NCI-H187 (cell line): ENCODE results near the gene GRHL1.
A peak's percentile ranks its signal among the peaks of the same experiment; 100 is the strongest.
"Not testable (repeated sequence)": the region's sequence is repeated elsewhere in the genome, so short reads cannot be mapped to it uniquely, and the experiment has no call there.

Experiments used
- DNase-seq, 2 experiments: peaks; one replicate each; lab custom pipeline; 2025; lab: John Stamatoyannopoulos, UW

Gene GRHL1

DNA sequence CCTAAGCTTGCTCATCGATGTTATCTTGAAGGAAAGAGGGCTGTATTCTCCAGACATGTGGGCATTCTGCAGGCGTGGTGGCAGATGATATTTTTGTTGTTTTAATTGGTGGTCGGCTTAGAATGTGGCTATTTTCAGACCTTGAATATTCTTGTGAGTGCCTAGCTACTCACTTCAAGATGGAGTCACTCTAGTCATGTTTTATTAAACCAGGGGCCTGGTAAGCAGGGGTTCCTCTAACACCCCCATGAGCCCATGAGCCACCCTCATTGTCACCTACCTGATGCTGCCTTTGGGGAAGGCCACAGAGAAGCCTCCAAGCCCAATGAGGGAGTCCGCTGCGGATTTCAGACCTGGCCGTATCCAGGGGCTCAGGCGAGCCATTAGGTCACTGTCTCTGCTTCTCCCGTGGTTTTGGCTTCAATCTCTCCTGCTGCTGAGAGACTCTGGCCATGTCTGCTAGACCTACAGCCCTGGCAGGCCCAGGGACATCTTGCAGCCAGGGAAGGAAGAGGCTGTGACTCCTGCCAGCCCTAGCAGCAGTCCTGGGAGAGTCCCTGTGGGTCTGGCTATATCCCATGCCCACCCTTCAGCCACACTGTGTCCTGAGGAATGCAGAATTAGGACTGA is 75.6 kb downstream of the GRHL1 start:
- no peak for DNase-seq

DNA sequence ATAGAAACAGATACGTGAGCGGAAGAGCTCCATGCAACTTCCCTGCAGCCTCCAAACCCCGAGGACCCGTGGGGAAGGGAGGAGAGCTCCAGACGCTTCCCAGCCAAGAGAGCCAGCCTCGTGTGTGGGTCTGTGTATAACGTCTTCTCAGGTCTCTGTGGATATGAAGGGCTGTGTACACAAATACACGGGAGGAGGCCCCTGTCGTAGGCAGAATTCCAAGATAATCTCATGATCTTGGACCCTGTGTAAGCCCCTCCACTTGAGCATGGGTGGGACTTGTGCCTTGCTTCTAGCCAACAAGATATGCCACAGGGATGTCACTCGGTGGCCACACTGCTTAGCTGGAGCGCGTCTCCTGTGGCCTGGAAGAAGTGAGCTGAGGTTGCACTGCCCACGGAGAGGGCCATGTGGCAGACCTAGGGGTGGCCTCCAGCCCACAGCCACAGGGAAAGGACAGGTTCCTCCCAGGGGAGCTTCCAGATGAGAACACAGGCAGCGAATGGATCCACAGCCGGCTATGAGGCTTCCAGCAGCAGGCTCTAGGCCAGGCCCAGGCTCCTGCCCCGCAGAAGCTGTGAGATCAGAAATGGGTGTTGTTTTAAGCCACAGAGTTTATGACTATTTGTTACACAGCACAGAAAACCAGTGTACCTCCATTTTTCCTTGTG is 76.3 kb downstream of the GRHL1 start:
- DNase-seq: no peak

DNA sequence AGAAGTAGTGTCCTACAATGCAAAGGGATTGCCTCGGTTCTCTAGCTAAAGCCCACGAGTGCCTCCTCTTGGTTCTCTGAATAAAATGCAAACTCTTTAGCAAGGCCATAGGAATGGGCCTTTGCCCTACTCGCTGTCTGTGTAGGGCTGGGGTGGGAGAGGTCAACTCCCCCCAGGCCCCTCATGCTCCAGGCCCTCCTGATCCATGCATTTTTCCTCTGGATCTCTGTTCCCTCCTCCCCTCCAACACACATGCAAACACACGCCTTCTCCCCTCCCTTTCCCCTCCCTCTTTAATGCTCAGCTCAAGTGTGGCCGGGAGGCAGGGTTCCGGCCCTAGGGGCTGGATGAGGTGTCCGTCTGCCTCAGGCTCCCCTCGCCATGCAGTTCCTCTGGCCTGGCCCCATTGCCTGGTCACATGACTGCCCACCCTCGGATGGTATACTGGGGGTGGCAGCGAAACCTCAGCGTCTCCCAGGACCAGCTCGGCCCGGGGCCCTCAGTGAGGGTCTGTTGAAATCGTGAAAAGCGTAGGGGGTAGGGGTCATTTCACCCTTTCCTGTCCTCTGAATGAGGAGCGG is 77.0 kb downstream of the GRHL1 start:
- no peak for DNase-seq

DNA sequence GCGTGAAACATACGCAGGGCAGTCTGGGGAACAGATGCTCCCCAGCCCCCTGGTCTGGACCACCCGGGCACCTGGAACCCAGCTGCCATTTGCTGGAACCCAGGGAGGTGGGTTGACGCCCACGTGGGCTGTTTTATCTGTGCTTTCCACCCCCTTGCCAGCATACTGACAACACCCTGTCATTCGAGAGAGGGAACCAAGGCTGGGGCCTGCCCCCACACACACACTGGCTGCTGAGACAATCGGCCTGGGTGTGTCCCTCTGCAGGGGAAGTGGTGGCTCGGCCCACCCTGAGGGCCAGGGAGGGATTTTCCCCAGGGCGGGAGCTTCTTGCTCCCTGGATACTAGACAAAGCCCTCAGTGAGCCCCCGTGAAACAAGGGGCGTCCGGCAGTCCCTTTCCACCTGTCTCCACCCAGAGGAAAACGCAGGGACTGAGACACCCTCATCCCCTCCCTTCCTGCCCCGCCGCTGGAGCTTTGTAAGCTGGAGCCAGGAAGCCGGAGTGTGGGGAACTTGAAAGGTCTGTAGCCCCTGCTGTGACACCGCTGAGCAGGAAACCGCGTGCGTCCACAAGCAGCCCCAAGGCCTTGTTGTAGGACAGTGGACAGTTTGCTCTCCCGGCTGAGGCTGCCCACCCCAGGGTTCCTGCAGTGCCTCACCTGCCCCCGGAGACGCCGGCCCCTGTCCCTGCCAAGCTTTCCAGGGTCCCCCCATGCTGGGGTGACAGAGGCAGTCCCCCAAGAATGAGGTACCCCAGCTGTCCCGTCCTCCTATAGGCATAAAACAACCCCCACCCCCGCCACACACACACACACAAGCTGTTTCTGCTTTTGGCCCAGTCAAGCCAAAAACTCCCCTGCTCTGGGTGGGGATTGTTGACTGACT is 77.7 kb downstream of the GRHL1 start:
- no peak for DNase-seq

DNA sequence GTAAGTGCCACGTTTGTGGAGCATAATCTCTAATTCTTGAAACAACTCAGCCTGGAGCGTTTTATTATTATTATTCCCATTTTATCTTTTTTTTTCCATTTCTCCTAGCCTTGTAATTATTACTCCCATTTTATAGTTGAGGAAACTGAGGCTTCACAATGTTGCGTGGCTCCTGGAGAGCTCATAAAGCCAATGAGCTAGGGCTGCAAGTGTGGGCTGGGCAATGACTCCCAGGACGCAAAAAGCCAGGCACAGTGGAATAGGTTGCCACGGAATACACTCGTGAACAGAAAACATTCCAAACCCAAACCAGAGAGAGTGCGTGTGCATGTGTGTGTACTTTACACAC is 78.4 kb downstream of the GRHL1 start:
- DNase-seq: no peak

DNA sequence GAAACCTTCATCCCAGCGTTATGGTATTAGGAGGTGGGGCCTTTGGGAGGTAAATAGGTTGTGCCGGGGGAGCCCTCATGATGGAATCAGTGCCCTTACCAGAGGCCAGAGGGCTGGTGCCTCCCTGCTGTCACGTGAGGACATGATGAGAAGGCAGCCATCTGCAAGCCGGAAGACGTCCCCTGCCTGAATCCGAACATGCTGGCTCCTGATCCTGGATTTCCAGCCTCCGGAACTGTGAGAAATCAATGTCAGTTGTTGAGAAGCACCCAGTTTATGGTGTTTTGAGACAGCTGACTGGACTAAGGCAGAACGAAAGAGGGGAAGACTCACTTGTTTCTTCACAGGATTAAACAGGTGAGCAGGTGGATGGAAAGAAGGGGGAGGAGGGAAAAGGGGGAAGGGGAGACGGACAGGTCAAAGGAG is 78.8 kb downstream of the GRHL1 start:
- peak; percentile 70 to 78 for DNase-seq

DNA sequence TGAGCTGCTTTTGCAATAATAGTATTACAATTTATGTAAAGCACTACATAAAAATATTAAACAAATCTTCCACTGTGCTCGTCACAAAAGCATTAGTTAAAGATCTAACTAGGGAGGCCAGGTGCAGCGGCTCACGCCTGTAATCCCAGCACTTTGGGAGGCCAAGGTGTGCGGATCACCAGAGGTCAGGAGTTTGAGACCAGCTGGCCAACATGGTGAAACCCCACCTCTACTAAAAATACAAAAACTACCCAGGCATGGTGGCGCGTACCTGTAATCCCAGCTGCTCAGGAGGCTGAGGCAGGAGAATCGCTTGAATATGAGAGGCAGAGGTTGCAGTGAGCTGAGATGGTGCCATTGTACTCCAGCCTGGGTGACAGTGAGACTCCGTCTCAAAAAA is 79.3 kb downstream of the GRHL1 start:
- not testable (repeated sequence) for DNase-seq

DNA sequence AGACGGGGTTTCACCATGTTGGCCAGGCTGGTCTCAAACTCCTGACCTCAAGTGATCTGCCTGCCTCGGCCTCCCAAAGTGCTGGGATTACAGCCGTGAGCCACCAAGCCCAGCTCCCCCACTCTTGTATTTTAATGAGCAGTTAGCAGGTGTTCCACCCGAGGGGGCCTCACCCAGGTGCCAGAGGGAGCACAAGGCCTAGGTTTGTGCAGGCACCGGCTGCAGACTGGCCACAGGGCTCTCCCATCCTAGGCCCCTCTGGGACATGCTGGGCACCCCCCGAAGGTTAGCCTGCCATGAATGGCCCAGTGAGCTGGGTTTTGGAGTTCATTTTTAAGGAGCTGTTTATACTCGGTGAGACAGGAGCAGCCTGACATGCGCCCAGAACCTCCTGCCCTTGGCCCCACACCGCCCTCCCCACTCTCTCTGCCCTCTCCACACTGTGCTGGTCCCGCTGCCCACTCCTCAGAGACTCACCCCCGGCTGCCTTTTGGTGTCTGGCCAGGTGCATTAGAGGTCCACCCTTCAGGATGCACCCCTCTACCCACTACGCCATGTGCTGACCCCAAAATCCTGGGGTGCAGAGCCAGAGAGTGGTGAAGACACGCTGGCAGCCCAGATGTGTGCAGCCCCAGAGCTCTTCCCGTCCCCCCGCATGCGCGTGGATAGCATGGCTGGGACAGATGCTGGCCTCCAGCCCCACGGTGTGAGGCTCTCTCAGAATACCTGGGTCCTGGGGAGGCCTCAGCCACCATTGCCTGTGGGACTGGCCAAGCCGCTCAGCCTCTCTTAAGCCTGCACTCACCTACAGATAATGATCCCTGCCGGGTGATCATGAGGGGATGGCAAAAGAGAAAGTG is 80.6 kb downstream of the GRHL1 start:
- no peak for DNase-seq

DNA sequence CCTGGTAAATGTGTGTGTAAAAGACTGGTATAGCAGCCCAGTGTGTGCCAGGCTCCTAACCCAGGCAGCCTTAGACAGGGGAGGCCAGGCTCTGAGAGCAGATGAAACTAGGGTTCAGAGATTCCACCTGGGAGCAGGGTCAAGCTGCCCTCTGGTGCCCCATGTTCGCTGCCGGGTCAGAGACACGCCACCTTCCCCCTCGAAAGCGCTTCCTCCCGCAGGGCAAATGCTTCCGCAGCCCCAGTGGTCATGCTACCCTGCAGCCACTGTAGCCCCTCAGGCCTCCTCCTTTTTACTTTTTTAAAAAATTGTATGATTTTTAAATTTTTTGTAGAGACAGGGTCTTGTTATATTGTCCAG is 81.2 kb downstream of the GRHL1 start:
- no peak for DNase-seq

DNA sequence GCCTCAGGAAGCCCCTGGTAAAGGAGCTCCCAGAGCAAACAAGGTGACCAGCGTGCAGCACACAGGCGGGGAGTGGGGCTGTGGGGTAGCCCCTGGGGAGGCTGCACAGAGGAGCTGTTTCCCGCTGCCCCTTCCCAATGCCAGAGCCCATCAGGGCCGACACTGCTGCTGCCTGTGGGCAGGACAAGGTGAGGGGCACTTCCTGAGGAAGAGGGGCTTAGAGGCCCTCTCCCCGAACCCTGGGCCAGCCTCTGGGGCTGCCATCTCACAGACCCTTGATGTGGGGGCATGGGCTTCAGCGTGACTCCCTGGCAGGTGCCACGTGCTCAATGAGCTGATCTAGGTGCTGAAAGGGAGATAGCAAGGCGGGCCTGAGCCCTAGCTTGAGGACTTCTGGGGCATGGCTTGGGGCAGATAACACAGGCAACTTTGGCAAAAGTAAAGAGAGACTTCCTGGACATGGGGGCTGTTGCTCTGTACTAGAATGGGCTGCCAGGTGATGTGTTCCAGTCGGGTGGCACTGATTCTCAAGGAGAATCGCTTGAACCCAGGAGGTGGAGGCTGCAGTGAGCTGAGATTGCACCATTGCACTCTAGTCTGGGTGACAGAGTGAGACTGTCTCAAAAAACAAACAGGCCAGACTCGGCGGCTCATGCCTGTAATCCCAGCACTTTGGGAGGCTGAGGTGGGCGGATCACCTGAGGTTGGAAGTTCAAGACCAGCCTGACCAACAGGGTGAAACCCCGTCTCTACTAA is 81.9 kb downstream of the GRHL1 start:
- DNase-seq: no peak

DNA sequence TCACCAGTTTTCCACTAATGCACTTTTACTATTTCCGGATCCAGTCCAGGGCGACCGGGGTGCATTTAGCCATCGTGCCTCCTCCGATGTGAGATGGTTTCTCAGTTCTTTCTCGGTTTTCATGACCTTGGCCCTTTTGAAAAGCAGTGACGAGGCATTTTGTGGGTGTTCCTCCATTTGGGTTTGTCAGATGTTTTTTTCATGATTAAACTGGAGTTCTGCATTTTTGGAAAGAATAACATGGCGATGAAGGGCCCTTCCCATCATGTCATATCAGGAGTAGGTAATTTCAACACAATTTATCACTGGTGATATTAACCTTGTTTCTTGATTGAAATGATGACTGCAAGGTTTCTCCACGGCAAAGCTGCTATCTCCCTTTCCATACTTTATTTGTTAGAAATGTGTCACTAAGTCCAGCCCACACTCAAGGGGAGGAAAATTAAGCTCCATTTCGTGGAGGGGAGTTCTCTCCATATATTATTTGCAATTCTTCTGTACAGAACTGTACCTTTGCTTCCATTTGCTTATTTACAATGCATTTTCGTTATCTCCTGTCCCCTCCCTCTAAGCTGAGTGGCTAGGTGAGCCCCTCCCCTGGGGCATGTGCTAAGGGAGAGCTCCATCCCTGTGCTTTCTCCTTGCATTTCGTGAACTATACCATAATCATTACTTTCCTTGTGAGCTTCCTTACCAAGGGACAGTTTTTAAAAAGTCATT is 83.0 kb downstream of the GRHL1 start:
- DNase-seq: no peak

DNA sequence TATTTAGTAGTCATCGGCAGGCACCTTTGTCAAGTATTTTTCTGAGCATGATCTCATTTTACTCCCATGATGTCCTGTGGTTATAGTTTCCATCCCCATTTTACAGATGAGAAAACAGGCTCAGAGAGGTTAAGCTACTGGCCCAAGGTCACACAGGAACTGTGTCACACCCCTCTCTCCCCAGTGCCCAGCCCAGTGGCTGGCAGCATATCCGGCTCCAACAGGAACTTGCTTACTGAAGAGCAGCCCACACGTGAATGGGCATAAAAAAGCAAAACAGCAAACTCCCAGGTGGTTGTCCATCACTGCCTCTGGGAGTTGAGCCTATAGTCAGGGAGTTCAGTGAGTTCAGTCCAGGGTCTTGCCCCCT is 83.5 kb downstream of the GRHL1 start:
- DNase-seq: no peak

DNA sequence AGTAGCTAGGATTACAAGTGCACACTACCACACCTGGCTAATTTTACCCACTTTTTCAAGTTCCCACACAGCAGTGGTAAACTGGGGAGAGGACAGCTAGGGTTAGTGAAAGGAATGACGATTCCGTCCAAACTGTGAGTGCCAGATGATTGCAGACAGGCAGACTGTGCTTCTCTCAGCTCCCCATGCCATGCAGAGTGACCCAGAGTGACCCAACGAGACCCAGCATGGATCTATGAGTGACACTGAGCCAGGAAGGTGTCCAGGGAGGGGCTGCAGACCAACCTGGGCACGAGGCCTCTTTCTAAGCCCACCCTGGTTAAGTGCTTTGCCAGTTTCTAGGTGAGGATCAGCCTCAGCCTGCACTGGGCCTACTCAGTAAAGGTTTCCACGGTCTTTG is 84.1 kb downstream of the GRHL1 start:
- no peak for DNase-seq

DNA sequence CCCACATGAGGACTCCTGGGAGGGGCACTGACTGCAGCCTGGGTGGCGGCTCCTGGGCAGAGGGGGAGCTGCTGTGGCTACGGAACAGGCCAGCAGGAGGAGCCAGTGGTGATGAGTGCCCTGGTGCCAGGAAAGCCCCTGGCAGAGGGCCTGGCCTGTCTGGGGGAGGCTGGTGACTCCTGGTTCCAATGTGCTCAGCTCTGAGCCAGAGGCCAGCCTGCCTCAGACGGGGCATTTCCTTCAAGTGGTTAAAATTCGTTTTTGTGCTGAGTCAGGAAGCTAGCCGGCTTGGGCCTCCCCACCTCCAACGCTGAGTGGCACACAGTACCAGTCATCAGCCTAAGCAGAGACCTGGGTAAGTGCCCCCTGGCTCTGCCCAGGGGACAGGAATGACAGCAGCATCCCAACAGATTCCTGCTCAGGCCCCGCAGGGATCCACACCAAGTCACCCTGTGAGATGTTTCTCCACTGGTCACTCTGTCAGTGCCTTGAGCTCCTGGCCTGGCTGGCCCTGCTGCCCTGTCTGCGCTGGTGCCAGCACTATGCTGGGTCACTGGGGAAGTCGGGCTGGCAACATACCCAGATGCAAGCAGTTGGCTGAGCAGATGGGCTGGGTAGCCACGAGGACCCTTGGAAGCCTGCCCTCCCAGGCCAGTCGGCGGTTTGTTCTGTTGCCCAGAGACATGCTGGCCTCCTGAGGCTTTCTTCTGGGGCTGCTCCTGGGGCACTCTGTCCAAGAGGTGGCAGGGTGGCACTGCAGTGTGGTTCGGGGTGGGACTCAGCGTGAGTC is 84.8 kb downstream of the GRHL1 start:
- DNase-seq: no peak

DNA sequence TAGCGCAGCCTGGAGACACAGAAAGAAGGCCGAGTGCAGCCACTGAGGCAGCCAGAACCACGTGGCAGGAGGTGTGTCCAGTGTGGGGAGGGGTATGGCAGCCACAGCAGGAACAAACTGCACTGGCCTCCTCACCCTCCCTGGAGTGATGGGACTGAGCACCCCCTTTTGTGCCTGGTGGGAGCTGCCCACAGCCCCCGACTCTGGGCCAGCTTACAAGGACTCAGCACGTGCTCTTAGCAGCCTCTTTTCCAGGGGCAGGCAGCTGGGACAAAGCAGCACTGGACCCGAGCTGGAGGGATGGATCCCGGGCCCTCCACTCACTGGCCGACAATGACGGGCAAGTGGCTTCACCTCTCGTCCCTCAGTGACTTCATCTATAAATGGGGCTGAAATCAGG is 86.6 kb downstream of the GRHL1 start:
- no peak for DNase-seq

DNA sequence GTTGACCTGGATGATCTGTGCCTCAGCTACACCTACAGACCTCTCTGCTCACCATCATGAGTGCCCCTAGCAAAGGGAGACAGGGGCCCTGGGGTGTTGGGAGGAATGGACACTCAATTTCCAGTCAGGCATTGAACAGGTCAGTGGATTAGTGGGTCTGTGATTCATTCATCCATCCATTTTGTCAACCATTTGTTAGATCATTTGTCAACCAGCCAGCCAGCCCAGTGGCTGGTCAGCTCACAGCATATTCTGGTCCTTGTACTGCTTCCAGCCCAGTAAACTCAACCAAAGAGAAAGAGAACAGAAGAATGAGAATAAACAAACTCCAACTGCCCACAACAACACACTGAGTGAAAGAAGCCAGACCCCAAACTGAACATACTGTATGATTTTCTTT is 87.2 kb downstream of the GRHL1 start:
- no peak for DNase-seq

DNA sequence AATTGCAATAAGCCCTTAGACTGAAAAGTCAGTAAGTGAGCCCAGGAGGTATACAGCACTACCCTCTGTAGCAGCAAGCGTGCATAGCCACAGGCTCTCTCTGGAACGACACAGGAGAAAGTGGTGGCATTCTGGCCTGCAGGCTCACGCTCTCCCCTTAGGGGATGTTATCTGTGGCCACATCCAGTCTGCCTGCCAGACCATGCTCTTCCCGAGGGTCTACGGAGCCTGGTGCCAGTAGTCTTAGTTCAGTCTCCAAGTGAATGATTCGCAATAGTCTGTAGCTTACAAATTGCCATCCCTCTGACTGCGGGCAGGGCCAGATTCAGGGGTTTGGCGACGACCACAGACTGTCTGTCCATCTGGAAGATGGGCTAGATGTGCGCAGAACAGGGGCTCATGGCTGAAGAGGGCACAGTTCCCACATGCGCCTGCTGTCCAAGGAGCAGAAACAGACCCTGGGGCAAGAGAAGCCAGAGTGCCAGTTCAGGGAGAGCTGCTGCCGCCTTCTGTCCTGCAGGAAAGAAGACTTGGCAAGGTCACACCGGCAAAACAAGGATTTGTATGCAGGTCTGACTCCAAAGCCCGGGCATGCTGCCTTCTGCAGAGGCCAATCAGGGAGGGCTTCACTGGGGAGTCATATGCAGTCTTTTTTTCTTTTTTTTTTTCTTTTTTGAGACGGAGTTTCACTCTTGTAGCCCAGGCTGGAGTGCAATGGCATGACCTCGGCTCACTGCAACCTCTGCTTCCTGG is 88.3 kb downstream of the GRHL1 start:
- DNase-seq: no peak

DNA sequence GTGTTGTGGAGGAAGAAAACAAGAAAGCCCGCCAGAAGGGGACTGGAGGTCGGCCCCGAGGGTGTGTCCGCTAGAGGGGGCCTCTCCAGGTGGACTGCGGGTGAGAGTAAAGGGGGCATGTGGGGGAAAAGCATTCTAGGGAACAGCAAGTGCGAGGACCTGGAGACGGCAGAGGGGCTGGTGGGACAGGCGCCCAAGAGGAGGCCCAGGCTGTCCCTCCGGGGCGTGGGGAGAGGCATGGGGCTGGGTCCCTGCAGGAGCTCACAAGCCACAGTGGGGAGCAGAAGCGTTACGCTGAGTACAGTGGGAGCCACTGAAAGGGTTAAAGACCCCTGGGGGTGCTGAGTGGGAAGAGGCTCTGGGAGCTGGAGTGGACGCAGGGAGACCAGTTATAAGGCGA is 90.2 kb downstream of the GRHL1 start:
- no peak for DNase-seq
